ENCODE data around the gene ATF6. TPM values are rescaled to one million over a fixed set of nuclear protein-coding genes. Genes with fewer than 3 reads are reported as not detected.
"Not testable (repeated sequence)": the region's sequence is repeated elsewhere in the genome, so short reads cannot be mapped to it uniquely, and the experiment has no call there.

The ATF6 gene
- total RNA-seq, 3 donors from 2014 or later: 31.0 to 56.1 (median 34.1) TPM

DNA sequence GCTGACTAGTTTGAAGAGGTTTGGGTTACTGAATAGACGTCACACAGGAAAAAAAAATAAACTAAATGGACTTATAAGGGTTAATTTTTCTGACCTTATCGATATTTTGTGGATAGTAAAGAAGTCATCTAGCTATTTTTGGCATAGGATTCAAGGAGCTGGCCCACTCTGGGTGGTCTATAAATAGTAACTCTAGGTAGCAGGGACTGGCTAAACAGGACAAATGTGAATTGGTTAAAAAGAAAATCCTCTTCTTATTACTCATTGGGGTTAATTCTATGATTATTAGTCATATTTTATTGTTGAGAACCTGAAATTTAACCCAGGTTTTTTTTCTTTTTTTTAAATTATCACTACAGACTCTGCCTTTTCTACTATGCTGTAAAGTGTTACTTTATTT lies 61.7 kb downstream of the ATF6 start:
- TF ChIP-seq POLR2A (IDR thresholded peaks at IDR 0.05) (no peak), POLR2AphosphoS5 (IDR thresholded peaks at IDR 0.05) (no peak)
- TF ChIP-seq, protein P1, sequence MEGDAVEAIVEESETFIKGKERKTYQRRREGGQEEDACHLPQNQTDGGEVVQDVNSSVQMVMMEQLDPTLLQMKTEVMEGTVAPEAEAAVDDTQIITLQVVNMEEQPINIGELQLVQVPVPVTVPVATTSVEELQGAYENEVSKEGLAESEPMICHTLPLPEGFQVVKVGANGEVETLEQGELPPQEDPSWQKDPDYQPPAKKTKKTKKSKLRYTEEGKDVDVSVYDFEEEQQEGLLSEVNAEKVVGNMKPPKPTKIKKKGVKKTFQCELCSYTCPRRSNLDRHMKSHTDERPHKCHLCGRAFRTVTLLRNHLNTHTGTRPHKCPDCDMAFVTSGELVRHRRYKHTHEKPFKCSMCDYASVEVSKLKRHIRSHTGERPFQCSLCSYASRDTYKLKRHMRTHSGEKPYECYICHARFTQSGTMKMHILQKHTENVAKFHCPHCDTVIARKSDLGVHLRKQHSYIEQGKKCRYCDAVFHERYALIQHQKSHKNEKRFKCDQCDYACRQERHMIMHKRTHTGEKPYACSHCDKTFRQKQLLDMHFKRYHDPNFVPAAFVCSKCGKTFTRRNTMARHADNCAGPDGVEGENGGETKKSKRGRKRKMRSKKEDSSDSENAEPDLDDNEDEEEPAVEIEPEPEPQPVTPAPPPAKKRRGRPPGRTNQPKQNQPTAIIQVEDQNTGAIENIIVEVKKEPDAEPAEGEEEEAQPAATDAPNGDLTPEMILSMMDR (IDR thresholded peaks at IDR 0.05): no peak
- H3K4me1 ChIP-seq: no peaks in the 10 kb centered on the region
- H3K36me3 ChIP-seq: no peaks in the 10 kb centered on the region
- no peak for DNase-seq (ENCODE audit: low spot score in 2 of 2)
- intact Hi-C loops (cut with DNase I; ENCODE audit: low total_unique reads): no loop called here
- H3K4me3 ChIP-seq: no peak overlapping the region
- H3K9me3 ChIP-seq: no peaks in the 10 kb centered on the region
- no peak overlapping the region for H3K27ac ChIP-seq
- no peaks in the 10 kb centered on the region for H3K27me3 ChIP-seq

DNA sequence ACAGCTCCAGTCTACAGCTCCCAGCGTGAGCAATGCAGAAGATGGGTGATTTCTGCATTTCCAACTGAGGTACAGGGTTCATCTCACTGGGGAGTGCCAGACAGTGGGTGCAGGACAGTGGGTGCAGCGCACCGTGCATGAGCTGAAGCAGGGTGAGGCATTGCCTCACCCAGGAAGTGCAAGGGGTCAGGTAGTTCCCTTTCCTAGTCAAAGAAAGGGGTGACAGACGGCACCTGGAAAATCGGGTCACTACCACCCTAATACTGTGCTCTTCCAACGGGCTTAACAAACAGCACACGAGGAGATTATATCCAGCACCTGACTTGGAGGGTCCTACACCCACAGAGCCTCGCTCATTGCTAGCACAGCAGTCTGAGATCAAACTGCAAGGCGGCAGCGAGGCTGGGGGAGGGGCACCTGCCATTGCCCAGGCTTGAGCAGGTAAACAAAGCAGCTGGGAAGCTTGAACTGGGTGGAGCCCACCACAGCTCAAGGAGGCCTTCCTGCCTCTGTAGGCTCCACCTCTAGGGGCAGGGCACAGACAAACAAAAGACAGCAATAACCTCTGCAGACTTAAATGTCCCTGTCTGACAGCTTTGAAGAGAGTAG lies 66.3 kb downstream of the ATF6 start:
- H3K27me3 ChIP-seq; H3K9me3 ChIP-seq; H3K4me3 ChIP-seq; H3K4me1 ChIP-seq; DNase-seq (ENCODE audit: low spot score in 2 of 2); H3K27ac ChIP-seq; H3K36me3 ChIP-seq; intact Hi-C loops (cut with DNase I; ENCODE audit: low total_unique reads): not testable (repeated sequence)

DNA sequence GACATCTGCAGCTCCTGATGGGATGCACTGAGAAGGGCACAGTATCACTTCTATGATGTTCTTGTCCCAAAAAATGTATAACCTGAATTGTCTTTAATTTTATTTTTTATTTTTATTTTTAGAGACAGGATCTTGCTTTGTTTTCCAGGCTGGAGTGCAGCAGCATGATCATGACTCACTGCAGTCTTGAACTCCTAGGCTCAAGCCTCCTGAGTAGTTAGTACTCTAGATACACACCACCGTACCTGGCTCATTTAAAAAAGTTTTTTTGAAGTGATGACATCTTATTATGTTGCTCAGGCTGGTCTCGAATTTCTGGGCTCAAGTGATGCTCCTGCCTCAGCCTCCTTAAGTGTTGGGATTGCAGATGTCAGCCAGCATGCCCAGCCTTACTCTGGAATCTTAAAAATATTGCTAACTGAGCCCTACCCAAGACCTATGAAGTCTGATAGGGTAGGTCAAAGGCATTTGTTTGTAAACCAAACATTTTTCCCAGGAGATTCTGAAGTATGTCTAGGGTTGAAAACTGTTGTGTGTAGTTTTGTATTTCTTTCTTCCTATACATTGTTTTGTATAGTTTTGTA lies 68.9 kb downstream of the ATF6 start:
- no peak for TF ChIP-seq POLR2A (IDR thresholded peaks at IDR 0.05)
- Histone ChIP-seq H3K27me3 (no peaks in the 10 kb centered on the region), H3K4me3 (no peak overlapping the region), H3K36me3 (no peaks in the 10 kb centered on the region), H3K9me3 (no peaks in the 10 kb centered on the region), H3K4me1 (no peaks in the 10 kb centered on the region), H3K27ac (no peak overlapping the region)
- intact Hi-C loops (cut with DNase I; ENCODE audit: low total_unique reads): no loop called here
- no peak for DNase-seq (ENCODE audit: low spot score in 2 of 2)

DNA sequence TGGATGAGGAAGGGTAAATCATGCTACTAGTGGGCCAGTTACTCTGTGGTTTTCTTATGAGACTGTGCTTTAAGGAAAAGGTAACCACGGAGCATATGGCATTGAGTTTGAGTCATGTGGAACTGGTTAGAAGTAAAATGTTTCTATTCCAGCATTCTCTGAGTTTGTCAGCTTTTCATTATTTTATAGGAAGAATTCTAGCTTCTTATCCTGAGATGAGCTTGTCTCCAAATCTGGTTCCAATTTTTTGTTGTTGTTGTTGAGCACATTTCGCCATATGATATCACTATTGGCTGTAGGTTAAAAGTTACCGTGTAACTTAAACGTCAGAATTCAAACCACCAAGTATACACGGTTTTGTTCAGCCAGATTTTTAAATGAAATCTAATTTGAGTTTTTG lies 69.9 kb downstream of the ATF6 start:
- H3K27ac ChIP-seq: no peak overlapping the region
- intact Hi-C loops (cut with DNase I; ENCODE audit: low total_unique reads): no loop called here
- no peaks in the 10 kb centered on the region for H3K36me3 ChIP-seq

DNA sequence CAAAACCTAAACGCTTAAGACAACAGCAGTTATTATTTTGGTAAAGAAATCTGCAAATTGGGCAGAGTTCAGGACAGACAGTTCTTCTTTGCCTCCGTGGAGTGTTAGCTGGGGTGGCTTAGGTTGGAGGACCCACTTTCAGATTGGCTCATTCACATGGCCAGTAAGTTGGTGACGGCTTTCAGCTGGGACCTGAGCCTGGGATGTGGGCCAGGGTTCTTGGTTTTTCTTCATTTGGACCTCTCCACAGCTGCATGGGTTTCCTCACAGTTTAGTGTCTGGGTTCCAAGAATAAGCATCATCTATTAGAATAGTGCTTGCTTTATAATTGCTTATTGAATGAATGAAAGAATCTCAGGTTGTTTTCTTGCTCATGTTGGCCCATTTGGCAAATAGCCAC lies 72.2 kb downstream of the ATF6 start:
- peak overlapping the region in 1 of 2 donors; percentile 23 for H3K27ac ChIP-seq
- H3K36me3 ChIP-seq: no peaks in the 10 kb centered on the region
- H3K9me3 ChIP-seq: no peaks in the 10 kb centered on the region
- TF ChIP-seq, protein P1 (IDR thresholded peaks at IDR 0.05): no peak
- no peak for TF ChIP-seq POLR2AphosphoS5 (IDR thresholded peaks at IDR 0.05)
- no peak for TF ChIP-seq POLR2A (IDR thresholded peaks at IDR 0.05)
- peak in 1 of 2 donors; percentile 19 for DNase-seq (ENCODE audit: low spot score in 2 of 2)
- intact Hi-C loops (cut with DNase I; ENCODE audit: low total_unique reads): no loop called here
- H3K4me3 ChIP-seq: no peak overlapping the region
- no peaks in the 10 kb centered on the region for H3K4me1 ChIP-seq
- H3K27me3 ChIP-seq: no peaks in the 10 kb centered on the region

More for the DNA sequence above, 69.9 kb downstream of the ATF6 start:
- no peak for TF ChIP-seq POLR2AphosphoS5 (IDR thresholded peaks at IDR 0.05)
- TF ChIP-seq, protein P1 (IDR thresholded peaks at IDR 0.05): no peak
- no peak for TF ChIP-seq POLR2A (IDR thresholded peaks at IDR 0.05)
- no peaks in the 10 kb centered on the region for H3K27me3 ChIP-seq
- H3K9me3 ChIP-seq: no peaks in the 10 kb centered on the region
- H3K4me1 ChIP-seq: no peaks in the 10 kb centered on the region
- no peak for DNase-seq (ENCODE audit: low spot score in 2 of 2)
- no peak overlapping the region for H3K4me3 ChIP-seq

DNA sequence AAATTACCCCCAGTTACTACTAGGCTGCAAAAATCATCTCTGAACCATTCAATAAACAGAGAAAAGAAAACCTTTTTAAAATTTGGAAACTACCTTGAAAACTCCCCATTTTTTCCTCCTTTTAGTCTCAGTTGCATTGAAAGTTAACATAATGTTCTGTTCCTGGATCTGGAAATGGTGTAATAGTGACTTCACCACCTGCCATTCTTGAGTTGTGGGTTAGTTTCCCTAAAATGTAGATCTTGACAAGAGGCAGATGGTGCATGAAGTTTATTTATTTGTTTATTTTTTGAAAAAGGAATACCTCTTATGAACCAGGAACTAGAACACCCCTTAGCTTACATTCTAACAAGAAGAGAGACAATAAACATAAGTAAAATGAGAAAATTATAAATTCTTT lies 72.8 kb downstream of the ATF6 start:
- TF ChIP-seq, protein P1 (IDR thresholded peaks at IDR 0.05): no peak
- no peak for TF ChIP-seq POLR2A (IDR thresholded peaks at IDR 0.05)
- no peak for TF ChIP-seq POLR2AphosphoS5 (IDR thresholded peaks at IDR 0.05)
- Histone ChIP-seq H3K27ac (peak overlapping the region in 1 of 2 donors; percentile 23), H3K27me3 (no peaks in the 10 kb centered on the region), H3K4me1 (no peaks in the 10 kb centered on the region), H3K36me3 (no peaks in the 10 kb centered on the region), H3K4me3 (no peak overlapping the region), H3K9me3 (no peaks in the 10 kb centered on the region)
- no peak for DNase-seq (ENCODE audit: low spot score in 2 of 2)
- intact Hi-C loops (cut with DNase I; ENCODE audit: low total_unique reads): no loop called here

All from breast epithelium (tissue), 4 donors.